ENCODE measurements around the gene FBXW11. TPM values are rescaled to one million over a fixed set of nuclear protein-coding genes. Genes with fewer than 3 reads are reported as not detected.

FBXW11 gene
- total and polyA plus RNA-seq, 9 donors: 20.5 to 73.4 (median 53.0) TPM

DNA sequence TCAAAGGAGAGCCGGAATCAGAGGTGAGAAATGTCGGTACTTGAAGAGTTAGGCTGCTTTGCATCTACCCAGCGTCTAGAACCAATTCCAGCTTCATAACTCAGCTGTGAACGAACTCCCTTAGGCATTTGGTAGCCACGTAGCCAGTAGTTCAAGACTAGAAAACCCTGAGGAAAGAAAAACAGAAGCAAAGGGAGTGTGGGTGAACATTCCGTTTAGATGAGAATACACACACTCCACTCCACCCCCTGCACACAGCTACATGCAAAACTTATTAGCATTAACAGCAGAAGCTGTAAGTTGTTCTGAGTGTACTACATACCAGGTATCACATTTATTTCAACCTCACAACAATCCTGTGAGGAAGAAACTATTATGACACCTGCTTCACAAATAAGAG, 142.5 kb downstream of the FBXW11 start:
- Histone ChIP-seq H3K4me3 (no peak overlapping the region), H3K27me3 (no peaks in the 10 kb centered on the region), H3K27ac (no peak overlapping the region), H3K36me3 (no peaks in the 10 kb centered on the region), H3K9me3 (no peaks in the 10 kb centered on the region), H3K4me1 (ENCODE audit: insufficient read depth) (no peaks in the 10 kb centered on the region)
- 63 to 71% (median 69%) methylated on average over 6 of the region's 6 CpGs for WGBS, 3 donors
- TF ChIP-seq, protein P1, sequence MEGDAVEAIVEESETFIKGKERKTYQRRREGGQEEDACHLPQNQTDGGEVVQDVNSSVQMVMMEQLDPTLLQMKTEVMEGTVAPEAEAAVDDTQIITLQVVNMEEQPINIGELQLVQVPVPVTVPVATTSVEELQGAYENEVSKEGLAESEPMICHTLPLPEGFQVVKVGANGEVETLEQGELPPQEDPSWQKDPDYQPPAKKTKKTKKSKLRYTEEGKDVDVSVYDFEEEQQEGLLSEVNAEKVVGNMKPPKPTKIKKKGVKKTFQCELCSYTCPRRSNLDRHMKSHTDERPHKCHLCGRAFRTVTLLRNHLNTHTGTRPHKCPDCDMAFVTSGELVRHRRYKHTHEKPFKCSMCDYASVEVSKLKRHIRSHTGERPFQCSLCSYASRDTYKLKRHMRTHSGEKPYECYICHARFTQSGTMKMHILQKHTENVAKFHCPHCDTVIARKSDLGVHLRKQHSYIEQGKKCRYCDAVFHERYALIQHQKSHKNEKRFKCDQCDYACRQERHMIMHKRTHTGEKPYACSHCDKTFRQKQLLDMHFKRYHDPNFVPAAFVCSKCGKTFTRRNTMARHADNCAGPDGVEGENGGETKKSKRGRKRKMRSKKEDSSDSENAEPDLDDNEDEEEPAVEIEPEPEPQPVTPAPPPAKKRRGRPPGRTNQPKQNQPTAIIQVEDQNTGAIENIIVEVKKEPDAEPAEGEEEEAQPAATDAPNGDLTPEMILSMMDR (IDR thresholded peaks at IDR 0.05): no peak
- TF ChIP-seq EP300 (IDR thresholded peaks at IDR 0.05): no peak
- TF ChIP-seq POLR2A (IDR thresholded peaks at IDR 0.05): no peak
- DNase-seq: no peak
- intact Hi-C loops (cut with DNase I): no loop called here

DNA sequence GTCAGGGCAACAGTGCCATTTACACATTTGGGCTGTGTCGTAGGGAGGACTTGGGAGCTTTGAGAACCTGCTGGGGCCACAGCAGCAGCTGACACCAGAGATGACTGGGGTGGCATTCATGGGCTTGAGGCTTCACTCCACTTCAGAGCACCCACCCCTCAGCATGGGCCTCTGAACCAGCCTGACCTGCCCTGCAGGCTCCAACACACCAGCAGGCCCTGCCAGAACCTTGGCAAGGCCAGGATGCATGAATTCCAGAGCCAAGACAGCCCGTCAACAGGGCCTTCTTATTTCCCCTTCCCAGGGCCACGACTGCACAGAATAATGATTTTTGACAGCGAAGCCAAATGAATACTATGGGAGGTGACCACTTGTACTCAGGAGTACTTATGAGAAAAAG, 143.8 kb downstream of the FBXW11 start:
- WGBS, 3 donors: 93 to 95% (median 93%) methylated on average over 4 of the region's 4 CpGs
- no peak for DNase-seq
- TF ChIP-seq EP300 (IDR thresholded peaks at IDR 0.05): no peak
- TF ChIP-seq POLR2A (IDR thresholded peaks at IDR 0.05): no peak
- TF ChIP-seq, protein P1 (IDR thresholded peaks at IDR 0.05): no peak
- Histone ChIP-seq H3K27me3 (no peaks in the 10 kb centered on the region), H3K4me1 (ENCODE audit: insufficient read depth) (no peaks in the 10 kb centered on the region), H3K36me3 (no peaks in the 10 kb centered on the region), H3K4me3 (no peak overlapping the region), H3K27ac (no peak overlapping the region), H3K9me3 (no peaks in the 10 kb centered on the region)
- intact Hi-C loops (cut with DNase I): no loop called here

DNA sequence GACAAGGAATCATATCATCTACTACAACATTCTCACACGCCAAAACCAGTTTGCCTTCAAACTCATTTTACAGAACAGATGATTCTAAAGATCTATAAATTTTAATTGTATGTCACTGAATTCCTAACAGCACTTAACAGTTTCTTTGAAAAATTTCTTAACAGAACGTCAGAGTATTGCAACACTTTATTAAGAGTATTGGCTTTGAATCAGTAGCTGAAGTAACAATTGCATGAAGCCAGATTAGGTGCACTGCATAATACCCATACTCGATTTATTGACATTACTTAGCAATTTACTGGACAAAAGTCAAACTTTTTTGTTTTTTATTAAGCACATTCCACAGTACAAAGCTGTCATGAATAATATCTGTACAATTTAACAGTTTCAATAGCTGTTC, 145.1 kb downstream of the FBXW11 start:
- intact Hi-C loops (cut with DNase I): no loop called here
- WGBS, 3 donors: 67 to 76% (median 69%) methylated on average over 3 of the region's 3 CpGs

DNA sequence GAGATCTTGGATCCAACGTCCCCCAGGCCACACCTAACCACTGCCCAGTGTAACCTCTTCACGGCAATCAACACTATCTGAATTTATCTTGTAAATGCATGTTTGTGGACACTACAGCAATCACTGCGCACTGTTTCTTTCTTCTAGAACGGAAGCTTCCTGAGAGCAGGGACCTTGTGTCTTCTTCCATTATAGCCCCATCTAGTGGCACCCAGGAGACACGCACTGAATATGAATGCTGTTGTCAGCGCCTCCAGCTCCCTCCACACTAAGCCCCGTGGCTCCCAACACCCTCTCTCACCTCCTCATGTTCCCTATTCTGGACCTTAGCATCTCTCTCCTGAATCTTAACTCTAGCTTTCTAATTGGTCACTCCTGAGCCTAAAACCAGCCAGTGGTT, 148.1 kb downstream of the FBXW11 start:
- Histone ChIP-seq H3K27ac (no peak overlapping the region), H3K9me3 (no peaks in the 10 kb centered on the region), H3K36me3 (no peaks in the 10 kb centered on the region), H3K27me3 (no peaks in the 10 kb centered on the region), H3K4me1 (ENCODE audit: insufficient read depth) (no peaks in the 10 kb centered on the region), H3K4me3 (no peak overlapping the region)
- DNase-seq: no peak
- no peak for TF ChIP-seq POLR2A (IDR thresholded peaks at IDR 0.05)
- TF ChIP-seq EP300 (IDR thresholded peaks at IDR 0.05): no peak
- TF ChIP-seq, protein P1 (IDR thresholded peaks at IDR 0.05): no peak
- intact Hi-C loops (cut with DNase I): no loop called here
- WGBS, 3 donors: 87 to 91% (median 88%) methylated on average over 7 of the region's 7 CpGs

More for the DNA sequence above, 145.1 kb downstream of the FBXW11 start:
- Histone ChIP-seq H3K27ac (no peak overlapping the region), H3K9me3 (no peaks in the 10 kb centered on the region), H3K4me3 (no peak overlapping the region), H3K27me3 (no peaks in the 10 kb centered on the region), H3K36me3 (no peaks in the 10 kb centered on the region), H3K4me1 (ENCODE audit: insufficient read depth) (no peaks in the 10 kb centered on the region)
- no peak for DNase-seq
- no peak for TF ChIP-seq POLR2A (IDR thresholded peaks at IDR 0.05)
- no peak for TF ChIP-seq EP300 (IDR thresholded peaks at IDR 0.05)
- TF ChIP-seq, protein P1 (IDR thresholded peaks at IDR 0.05): no peak
